GM18519 (cell line): ENCODE data around the gene ARPIN.

Source experiments
- ATAC-seq: cut with Tn5 transposase; IDR thresholded peaks from one replicate; pipeline ENCODE4 v1.9.1; 2021; ENCODE audit warnings: mild to moderate bottlenecking, moderate library complexity; ENCODE audit not compliant: unreplicated experiment, low FRiP score

ARPIN gene

DNA sequence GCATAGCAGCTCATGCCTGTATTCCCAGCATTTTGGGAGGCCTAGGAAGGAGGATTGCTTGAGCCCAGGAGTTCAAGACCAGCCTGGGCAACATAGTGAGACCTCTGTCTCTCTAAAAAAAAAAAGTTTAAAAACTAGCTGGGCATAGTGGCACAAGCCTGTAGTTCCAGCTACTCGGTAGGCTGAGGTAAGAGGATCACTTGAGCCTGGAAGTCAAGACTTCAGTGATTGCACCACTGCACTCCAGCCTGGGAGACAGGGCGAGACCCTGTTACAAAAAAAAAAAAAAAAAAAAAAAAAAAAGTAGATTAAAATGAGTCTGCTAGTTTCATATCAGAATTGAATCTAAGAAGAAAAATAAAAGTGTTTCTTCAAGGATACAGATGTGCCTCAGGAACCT lies 65.7 kb downstream of the ARPIN start:
- no peak for ATAC-seq

- ATAC-seq: no peak
Measured at GRCh38 chr15:89845305-89845893, 67.4 kb downstream of the ARPIN start.
